ENCODE results near the gene LARGE1. TPM values are rescaled to one million over a fixed set of nuclear protein-coding genes. Genes with fewer than 3 reads are reported as not detected.

The LARGE1 gene
- total RNA-seq, 2 donors from 2014 or later = 12.5 to 21.1 TPM

DNA sequence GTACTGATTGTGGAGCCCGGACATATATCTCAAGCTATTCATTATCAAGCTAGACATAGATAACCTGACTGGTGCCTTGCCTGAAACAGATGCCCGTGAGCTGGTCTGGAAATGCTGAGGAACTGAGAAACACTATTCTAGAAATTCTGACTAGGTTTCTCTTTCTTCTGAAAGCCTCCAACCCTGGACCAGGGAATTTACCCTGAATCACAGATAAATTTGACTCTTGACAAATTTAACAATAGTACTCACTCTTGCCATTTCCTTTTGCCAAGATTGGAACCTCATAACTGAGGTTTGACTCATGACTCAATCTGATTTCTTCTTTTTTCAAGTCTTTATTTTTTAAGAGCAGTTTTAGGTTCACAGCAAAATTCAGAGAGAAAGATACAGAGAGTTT lies 672.5 kb downstream of the LARGE1 start:
- no peaks in the 10 kb centered on the region for H3K4me1 ChIP-seq
- ATAC-seq (no peak), DNase-seq (no peak)
- no peaks in the 10 kb centered on the region for H3K27me3 ChIP-seq
- no peaks in the 10 kb centered on the region for H3K36me3 ChIP-seq (replicated peaks in 1 of 2; ENCODE audit: insufficient read depth in 1 of 2, low read depth in 2 of 2)
- intact Hi-C loops (cut with DNase I) = no loop called here
- H3K27ac ChIP-seq = no peak overlapping the region
- H3K4me3 ChIP-seq = no peak overlapping the region
- 34 to 62% methylated on average over 2 of the region's 2 CpGs for WGBS, 2 donors
- H3K9me3 ChIP-seq = no peaks in the 10 kb centered on the region
- TF ChIP-seq POLR2A (IDR thresholded peaks at IDR 0.05) = no peak
- TF ChIP-seq, protein P1, sequence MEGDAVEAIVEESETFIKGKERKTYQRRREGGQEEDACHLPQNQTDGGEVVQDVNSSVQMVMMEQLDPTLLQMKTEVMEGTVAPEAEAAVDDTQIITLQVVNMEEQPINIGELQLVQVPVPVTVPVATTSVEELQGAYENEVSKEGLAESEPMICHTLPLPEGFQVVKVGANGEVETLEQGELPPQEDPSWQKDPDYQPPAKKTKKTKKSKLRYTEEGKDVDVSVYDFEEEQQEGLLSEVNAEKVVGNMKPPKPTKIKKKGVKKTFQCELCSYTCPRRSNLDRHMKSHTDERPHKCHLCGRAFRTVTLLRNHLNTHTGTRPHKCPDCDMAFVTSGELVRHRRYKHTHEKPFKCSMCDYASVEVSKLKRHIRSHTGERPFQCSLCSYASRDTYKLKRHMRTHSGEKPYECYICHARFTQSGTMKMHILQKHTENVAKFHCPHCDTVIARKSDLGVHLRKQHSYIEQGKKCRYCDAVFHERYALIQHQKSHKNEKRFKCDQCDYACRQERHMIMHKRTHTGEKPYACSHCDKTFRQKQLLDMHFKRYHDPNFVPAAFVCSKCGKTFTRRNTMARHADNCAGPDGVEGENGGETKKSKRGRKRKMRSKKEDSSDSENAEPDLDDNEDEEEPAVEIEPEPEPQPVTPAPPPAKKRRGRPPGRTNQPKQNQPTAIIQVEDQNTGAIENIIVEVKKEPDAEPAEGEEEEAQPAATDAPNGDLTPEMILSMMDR (IDR thresholded peaks at IDR 0.05) = no peak

DNA sequence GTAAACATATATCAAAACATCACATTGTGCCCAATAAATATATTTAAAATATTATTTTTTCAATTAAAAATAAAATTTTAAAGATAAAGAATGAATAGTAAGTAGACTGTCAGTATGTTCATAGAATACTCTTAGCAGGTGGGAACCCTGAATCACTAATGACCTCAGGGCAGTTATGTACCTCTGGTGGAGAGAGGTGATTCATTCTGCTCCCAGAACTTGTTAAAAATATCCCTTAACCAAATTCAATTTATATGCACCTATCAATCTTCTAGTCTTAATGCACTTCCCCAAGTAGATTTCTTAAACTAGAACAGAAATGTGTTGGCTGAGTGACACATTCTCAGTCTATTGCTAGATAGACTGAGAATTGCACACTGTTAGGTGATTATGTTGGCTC lies 678.2 kb downstream of the LARGE1 start:
- Histone ChIP-seq H3K4me1 (no peaks in the 10 kb centered on the region), H3K4me3 (no peak overlapping the region), H3K9me3 (no peaks in the 10 kb centered on the region), H3K27me3 (no peaks in the 10 kb centered on the region), H3K36me3 (replicated peaks in 1 of 2; ENCODE audit: insufficient read depth in 1 of 2, low read depth in 2 of 2) (no peaks in the 10 kb centered on the region), H3K27ac (no peak overlapping the region)
- intact Hi-C loops (cut with DNase I) = no loop called here
- DNase-seq (no peak), ATAC-seq (no peak)
- TF ChIP-seq, protein P1 (IDR thresholded peaks at IDR 0.05) = no peak
- TF ChIP-seq POLR2A (IDR thresholded peaks at IDR 0.05) = no peak

DNA sequence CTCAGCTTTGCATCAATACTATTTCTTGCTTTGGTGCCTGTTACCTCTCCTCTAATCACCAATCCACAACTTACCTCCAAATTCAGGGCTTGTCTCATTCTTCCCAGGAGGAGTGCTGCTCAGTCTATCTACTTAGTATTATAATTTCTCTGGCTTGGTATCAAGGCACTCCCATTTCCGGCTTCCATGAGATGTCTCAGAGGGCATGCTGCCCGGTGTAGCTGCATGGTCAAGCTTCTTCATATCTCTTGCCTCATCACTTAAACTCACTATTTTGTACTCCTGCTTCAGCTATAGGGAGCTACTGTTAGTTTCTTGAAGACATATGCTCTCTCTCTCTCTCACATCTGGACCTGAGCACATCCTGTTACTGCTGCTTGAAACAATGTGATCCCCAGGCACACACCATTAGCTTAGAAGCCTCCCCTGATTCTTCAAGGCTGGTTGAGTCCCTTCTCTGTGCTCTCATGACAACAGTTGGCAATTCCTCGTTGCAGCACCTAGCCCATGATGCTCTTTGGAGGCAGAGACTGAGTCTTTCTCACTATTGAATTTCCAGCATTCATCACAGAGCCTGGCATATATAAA lies 679.3 kb downstream of the LARGE1 start:
- H3K36me3 ChIP-seq (replicated peaks in 1 of 2; ENCODE audit: insufficient read depth in 1 of 2, low read depth in 2 of 2) = no peaks in the 10 kb centered on the region
- H3K27ac ChIP-seq = no peak overlapping the region
- TF ChIP-seq, protein P1 (IDR thresholded peaks at IDR 0.05) = no peak
- no peak for TF ChIP-seq POLR2A (IDR thresholded peaks at IDR 0.05)
- ATAC-seq = no peak
- WGBS, 2 donors = 62 to 72% methylated on average over 3 of the region's 3 CpGs
- no peak overlapping the region for H3K4me3 ChIP-seq
- no peaks in the 10 kb centered on the region for H3K9me3 ChIP-seq
- no peak for DNase-seq
- no peaks in the 10 kb centered on the region for H3K4me1 ChIP-seq
- H3K27me3 ChIP-seq = no peaks in the 10 kb centered on the region
- intact Hi-C loops (cut with DNase I) = no loop called here

DNA sequence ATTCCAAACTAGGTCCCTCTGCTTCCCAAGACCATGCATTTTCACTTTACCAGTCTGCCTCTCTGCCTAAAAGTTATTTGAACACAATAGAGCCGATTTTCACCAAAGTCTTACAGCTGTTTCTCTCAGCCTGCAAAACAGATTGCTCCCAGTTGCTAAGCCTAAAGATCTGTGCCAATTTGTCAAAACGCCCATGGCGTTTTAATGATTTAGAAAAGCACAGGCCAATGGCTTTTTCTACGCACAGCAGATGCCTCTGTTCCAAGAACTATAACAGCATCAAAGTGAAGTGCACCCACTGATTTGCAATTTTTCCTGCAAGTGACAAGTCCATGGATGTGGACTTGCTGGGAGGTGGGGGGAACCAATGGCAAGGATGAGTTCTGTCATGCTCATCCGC lies 688.2 kb downstream of the LARGE1 start:
- Histone ChIP-seq H3K27me3 (no peaks in the 10 kb centered on the region), H3K27ac (no peak overlapping the region), H3K36me3 (replicated peaks in 1 of 2; ENCODE audit: insufficient read depth in 1 of 2, low read depth in 2 of 2) (no peaks in the 10 kb centered on the region), H3K4me3 (no peak overlapping the region), H3K9me3 (peaks cover 0 to 6% (median 0%) of the 10 kb centered on the region in 3 donors), H3K4me1 (no peaks in the 10 kb centered on the region)
- intact Hi-C loops (cut with DNase I) = no loop called here
- WGBS, 2 donors = 57 to 73% methylated on average over 5 of the region's 5 CpGs
- ATAC-seq (no peak), DNase-seq (no peak)
- no peak for TF ChIP-seq POLR2A (IDR thresholded peaks at IDR 0.05)
- TF ChIP-seq, protein P1 (IDR thresholded peaks at IDR 0.05) = no peak

DNA sequence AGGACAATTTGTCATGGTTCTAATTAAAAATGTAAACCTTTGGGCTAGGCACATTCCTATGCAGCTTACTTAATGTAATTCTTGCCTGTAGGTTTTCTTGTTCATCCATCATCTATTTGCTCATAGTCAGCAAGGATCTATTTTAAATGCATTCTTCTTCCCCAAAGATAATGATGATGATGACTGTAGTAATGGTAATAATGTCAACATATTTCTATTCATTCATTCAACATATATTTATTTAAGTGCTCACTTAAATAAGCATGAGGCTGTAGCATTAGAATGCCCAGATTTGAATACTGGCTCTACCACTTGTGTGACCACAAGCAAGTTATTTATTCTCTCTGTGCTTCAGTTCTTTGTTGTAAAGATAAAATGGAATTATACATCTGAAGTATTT lies 692.5 kb downstream of the LARGE1 start:
- DNase-seq (no peak), ATAC-seq (no peak)
- Histone ChIP-seq H3K36me3 (replicated peaks in 1 of 2; ENCODE audit: insufficient read depth in 1 of 2, low read depth in 2 of 2) (no peaks in the 10 kb centered on the region), H3K9me3 (peaks cover 0 to 6% (median 0%) of the 10 kb centered on the region in 3 donors), H3K4me3 (no peak overlapping the region), H3K27me3 (no peaks in the 10 kb centered on the region), H3K27ac (no peak overlapping the region), H3K4me1 (no peaks in the 10 kb centered on the region)
- no peak for TF ChIP-seq POLR2A (IDR thresholded peaks at IDR 0.05)
- TF ChIP-seq, protein P1 (IDR thresholded peaks at IDR 0.05) = no peak
- intact Hi-C loops (cut with DNase I) = no loop called here

All from body of pancreas (tissue), 4 donors.